SU-DHL-6 (cell line): ENCODE results near the gene SUMO2.

Source experiments
- CTCF ChIP-seq: fragments of 200-600 bp; sonication (generic); IDR thresholded peaks from one replicate; pipeline ENCODE4 v1.5.1; 2017; ENCODE audit warnings: antibody characterized with exemption, mild to moderate bottlenecking, low read length, moderate library complexity; ENCODE audit not compliant: insufficient read depth, poor library complexity, severe bottlenecking
- EZH2phosphoT487 ChIP-seq: fragments of 200-600 bp; sonication (generic), shearing (Covaris generic); conservative IDR thresholded peaks from 2 replicates; pipeline ENCODE4 v1.6.1; 2018; ENCODE audit warnings: mild to moderate bottlenecking, antibody characterized with exemption, low read length, moderate library complexity, mixed read lengths

GRCh38 chr17:75228305-75228704, 45.5 kb upstream of the SUMO2 start:
- no peak for TF ChIP-seq EZH2phosphoT487
- no peak for TF ChIP-seq CTCF
